T-helper 1 cell (primary cell): ENCODE results near the gene IFNAR2.
"Not testable (repeated sequence)": the region's sequence is repeated elsewhere in the genome, so short reads cannot be mapped to it uniquely, and the experiment has no call there.

ENCODE experiments used
- DNase-seq, 5 donors: peaks; one replicate each; pipeline ENCODE4 v3.0.0-alpha.2; 2012 to 2020

The IFNAR2 gene

GRCh38 chr21:33244779-33245105 lies 15.0 kb downstream of the IFNAR2 start:
- peak in 1 of 5 donors; percentile 37 for DNase-seq

- DNase-seq, result no peak
Observed at GRCh38 chr21:33245289-33245918, 15.7 kb downstream of the IFNAR2 start.

DNA sequence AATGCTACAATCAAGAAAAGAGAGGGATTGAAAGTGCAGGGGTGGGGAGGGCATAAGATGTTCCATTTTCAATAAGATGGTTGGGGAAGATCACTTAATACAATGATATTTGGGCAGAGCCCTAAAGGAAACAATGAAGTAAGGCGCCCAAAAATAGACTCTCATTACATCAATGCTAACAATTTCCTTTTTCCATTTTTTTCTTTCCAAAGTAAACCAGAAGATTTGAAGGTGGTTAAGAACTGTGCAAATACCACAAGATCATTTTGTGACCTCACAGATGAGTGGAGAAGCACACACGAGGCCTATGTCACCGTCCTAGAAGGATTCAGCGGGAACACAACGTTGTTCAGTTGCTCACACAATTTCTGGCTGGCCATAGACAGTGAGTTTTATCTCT lies 16.8 kb downstream of the IFNAR2 start:
- DNase-seq, result no peak

GRCh38 chr21:33246963-33247362 lies 17.2 kb downstream of the IFNAR2 start:
- DNase-seq, result no peak

GRCh38 chr21:33247599-33247998 lies 17.9 kb downstream of the IFNAR2 start:
- no peak for DNase-seq

- no peak for DNase-seq
Observed at GRCh38 chr21:33249331-33250002, 19.7 kb downstream of the IFNAR2 start.

- no peak for DNase-seq
Observed at GRCh38 chr21:33251119-33251518, 21.4 kb downstream of the IFNAR2 start.

DNA sequence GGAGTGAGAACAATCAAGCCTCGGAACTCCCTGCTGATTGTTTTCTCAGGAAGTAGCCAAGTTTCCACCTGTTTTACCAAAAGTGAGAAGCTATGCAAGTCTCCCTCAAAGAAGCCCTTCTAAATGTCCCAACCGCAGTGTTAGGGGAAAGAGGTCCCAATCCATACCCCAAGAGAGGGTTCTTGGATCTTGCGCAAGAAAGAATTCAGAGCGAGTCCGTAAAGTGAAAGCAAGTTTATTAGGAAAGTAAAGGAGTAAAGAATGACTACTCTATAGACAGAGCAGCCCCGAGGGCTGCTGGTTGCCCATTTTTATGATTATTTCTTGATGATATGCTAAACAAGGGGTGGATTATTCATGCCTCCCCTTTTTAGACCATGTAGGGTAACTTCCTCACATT lies 23.6 kb downstream of the IFNAR2 start:
- not testable (repeated sequence) for DNase-seq

GRCh38 chr21:33254766-33255165 lies 25.0 kb downstream of the IFNAR2 start:
- no peak for DNase-seq

- no peak for DNase-seq
Observed at GRCh38 chr21:33255404-33255803, 25.7 kb downstream of the IFNAR2 start.

GRCh38 chr21:33256019-33256418 lies 26.3 kb downstream of the IFNAR2 start:
- peak in 1 of 5 donors; percentile 30 for DNase-seq

DNA sequence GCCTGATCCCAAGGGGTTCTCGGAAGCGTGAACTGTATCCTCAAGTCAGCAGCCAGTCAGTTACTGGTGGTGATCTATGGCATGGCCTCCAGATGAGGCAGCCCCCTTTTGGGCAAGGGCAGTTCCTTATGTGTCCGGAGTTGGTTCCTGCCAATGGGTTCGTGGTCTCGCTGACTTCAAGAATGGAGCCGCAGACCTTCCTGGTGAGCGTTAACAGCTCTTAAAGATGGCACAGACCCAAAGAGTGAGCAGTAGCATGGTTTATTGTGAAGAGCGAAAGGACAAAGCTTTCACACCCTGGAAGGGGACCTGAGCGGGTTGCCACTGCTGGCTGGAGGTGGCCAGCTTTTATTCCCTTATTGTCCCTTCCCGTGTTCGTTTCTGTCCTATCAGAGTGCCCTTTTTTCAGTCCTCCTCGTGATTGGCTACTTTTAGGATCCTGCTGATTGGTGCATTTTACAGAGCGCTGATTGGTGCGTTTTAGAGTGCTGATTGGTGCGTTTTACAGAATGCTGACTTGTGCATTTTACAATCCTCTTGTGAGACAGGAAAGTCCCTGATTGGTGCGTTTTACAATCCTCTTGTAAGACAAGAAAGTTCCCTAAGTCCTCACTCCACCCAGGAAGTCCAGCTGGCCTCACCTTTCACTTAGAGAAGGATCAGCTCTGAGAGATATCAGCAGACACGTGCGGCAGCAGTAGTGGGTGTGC lies 27.5 kb downstream of the IFNAR2 start:
- no peak for DNase-seq

DNA sequence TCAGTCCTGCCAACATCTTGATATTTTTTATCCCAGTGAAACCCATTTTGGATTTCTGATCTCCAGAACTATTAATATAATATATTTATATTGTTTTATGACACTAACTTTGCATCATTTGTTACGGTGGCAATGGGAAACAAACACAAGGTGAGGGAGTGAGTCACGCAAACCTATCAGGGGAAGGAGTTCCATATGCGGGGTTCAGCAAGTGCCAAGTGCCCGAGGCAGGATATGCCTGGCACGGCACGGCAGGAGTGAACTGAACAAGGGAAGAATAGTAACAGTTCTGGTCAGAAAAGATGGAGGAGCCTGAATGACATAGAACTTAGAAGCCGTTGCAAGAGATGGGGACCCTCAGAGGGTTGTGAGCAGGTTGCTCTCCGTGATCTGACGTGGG lies 28.7 kb downstream of the IFNAR2 start:
- no peak for DNase-seq

DNA sequence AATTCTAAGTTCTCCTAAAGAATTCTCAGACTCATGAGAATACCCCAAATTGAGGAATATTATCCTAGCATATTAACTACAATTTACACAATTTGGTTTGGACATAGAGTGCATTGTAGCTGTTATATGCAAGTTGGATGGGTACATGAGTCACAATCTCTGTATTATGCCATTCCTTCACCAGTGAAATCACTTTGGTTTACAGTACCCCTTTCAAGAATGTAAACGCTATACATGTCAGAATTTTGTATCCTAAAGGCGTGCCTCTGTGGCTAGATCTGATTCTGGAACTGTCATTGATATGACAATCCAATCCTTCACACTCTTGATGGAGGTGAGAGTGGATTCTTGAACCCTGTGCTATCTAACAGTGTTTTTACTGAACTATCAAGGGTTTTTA lies 29.7 kb downstream of the IFNAR2 start:
- DNase-seq, result no peak

DNA sequence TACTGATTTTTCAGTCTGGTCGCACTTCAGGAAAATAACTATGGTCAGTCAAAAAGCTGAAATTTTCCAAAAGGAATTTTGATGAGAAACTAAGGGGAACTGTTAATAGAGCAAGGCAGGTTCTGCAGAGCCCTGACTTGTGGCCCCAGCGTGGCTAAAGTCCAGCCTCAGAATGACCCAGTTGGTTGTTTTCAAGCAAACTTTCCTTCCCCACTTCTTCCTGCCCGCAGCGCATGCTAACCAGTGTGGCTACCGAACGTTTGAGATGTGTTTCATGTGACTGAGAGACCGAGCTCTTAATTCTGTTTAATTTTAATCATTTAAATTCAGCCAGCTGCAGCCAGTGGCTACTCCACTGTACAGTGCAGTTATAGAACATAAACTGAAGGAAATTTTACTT lies 30.3 kb downstream of the IFNAR2 start:
- DNase-seq, result no peak

DNA sequence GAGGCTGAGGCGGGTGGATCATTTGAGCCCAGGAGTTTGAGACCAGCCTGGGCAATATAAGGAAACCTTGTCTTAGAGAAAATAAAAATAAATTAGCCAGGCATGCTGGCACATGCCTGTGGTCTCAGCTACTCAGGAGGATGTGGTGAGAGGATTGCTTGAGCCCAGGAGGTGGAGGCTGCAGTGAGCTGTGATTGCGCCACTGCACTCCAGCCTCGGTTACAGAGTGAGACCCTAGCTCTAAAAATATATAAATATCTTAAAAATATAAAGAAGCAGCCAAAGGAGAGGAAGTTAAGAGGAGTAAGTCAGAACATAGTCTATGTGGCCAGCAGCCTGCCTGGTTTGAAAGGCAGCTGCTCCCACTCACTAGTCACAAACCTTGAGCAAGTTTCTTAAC lies 31.9 kb downstream of the IFNAR2 start:
- peak in 1 of 5 donors; percentile 27 for DNase-seq

- DNase-seq, result no peak
Observed at GRCh38 chr21:33262921-33263320, 33.2 kb downstream of the IFNAR2 start.

GRCh38 chr21:33264561-33264960 lies 34.8 kb downstream of the IFNAR2 start:
- no peak for DNase-seq

GRCh38 chr21:33265664-33266049 lies 35.9 kb downstream of the IFNAR2 start:
- DNase-seq, result peak in 1 of 5 donors; percentile 19

DNA sequence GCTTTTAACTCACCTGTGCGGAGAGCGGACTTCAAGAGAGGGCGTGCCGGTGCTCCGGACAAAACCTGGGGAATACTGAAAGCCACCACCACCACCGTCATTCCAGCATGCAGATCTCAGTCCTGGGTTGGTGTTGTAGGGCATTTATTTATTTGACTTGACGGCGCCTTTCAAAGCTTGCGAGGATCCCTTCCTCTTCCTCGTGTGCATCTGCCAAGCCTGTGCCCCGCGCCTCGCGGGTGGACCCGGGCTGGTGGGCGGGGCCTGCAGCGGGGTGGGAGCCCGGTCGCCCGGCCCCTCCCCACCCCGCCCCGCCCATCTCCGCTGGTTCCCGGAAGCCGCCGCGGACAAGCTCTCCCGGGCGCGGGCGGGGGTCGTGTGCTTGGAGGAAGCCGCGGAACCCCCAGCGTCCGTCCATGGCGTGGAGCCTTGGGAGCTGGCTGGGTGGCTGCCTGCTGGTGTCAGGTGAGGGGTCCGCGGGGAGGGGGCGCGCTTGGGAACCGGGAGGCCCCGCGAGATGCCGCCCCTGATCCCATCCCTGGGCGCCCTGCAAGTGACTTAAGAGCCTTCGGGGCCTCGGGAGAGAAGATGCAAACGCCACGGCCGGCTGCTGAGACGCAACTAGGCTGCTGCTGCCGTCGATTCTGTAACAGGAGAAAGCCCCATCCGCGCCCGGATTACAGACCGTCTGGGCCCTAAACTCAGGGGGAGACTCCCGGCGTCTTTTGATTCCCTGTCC lies 36.5 kb downstream of the IFNAR2 start, which contains the start of gene IL10RB:
TSS of gene IL10RB (plus strand) at position 318 of the 739 bp plus-strand sequence. CDS start at position 417, 99 bp downstream.
- DNase-seq, result peak; percentile 61 to 79 (median 66)

DNA sequence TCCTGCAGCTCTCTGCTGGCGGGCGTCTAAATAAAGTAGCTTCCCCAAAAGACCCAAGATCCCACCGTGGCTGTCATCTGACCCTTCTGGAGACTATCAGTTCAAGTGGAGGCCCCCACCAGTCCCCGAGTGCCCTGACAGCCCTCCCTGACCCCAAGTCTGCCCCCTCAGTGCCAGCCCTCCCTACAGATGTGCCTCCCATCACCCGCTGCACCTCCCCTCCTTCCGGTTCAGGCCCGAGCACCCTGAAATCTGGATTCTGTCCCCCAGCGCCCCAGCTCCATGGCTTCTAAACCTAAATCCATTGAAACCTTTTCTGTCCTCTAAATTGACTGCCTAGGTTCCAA lies 37.0 kb downstream of the IFNAR2 start:
- peak in 2 of 5 donors; percentile 20 to 30 for DNase-seq

GRCh38 chr21:33267250-33267649 lies 37.5 kb downstream of the IFNAR2 start:
- no peak for DNase-seq

- DNase-seq, result no peak
Observed at GRCh38 chr21:33268393-33268736, 38.6 kb downstream of the IFNAR2 start.
